Heart left ventricle (tissue), 13 donors: ENCODE measurements around the gene MSI2.
A peak's percentile ranks its signal among the peaks of the same experiment; 100 is the strongest.

Source experiments
- POLR2A ChIP-seq, 2 donors: fragments of 450-650 bp; IDR thresholded peaks; one replicate each; pipeline ENCODE4 v1.6.1; 2017; ENCODE audit warnings: antibody characterized with exemption in 2 of 2, mild to moderate bottlenecking in 2 of 2, moderate library complexity in 2 of 2
- TF ChIP-seq, protein P1 (sequence below), 12 donors: fragments of 200-600 bp; sonication (generic) in 4 of 12; IDR thresholded peaks; one replicate each; pipeline versions ENCODE4 v1.5.0 to v1.8.0; 2018 to 2022; ENCODE audit warnings: antibody characterized with exemption in 12 of 12, mild to moderate bottlenecking in 5 of 12
- donor health status: ischemic (EF 13 %, LVEDD 7.1; RV severe dilation, severe dysfunction).
- donor health status: DM: no; HTN: yes; CAD: no.
- donor health status: DM: no; HTN: no; CAD: no.
- donor health status: ischemic (EF 25% LVEDD 6.9; RV normal size, moderate dysfunction).
- donor health status: ischemic (EF 25% LVEDD 5.7; RV mildly dilated, moderate dysfunction).
- donor health status: ischemic (EF 35%, LVEDD 5.7; RV mildly dilated, moderate dysfunction).
- donor health status: nonischemic (EF 11% LVEDD 7.7; RV severe dilation, severe dysfunction).
- donor health status: DM: yes; HTN: yes; CAD: no.
- donor health status: PGD.
- donor health status: ischemic (EF 29% LVEDD 5.4; RV normal size, mild dysfunction).
- donor health status: nonischemic (EF 23%, LVEDD 6.1; RV moderate dilation, normal function).

GRCh38 chr17:57541472-57542394, 285.4 kb downstream of the MSI2 start:
- TF ChIP-seq, protein P1, sequence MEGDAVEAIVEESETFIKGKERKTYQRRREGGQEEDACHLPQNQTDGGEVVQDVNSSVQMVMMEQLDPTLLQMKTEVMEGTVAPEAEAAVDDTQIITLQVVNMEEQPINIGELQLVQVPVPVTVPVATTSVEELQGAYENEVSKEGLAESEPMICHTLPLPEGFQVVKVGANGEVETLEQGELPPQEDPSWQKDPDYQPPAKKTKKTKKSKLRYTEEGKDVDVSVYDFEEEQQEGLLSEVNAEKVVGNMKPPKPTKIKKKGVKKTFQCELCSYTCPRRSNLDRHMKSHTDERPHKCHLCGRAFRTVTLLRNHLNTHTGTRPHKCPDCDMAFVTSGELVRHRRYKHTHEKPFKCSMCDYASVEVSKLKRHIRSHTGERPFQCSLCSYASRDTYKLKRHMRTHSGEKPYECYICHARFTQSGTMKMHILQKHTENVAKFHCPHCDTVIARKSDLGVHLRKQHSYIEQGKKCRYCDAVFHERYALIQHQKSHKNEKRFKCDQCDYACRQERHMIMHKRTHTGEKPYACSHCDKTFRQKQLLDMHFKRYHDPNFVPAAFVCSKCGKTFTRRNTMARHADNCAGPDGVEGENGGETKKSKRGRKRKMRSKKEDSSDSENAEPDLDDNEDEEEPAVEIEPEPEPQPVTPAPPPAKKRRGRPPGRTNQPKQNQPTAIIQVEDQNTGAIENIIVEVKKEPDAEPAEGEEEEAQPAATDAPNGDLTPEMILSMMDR (IDR thresholded peaks at IDR 0.05), result no peak
- peak in 1 of 2 donors; percentile 38 for TF ChIP-seq POLR2A (IDR thresholded peaks at IDR 0.05)
